ENCODE results near the gene PMPCA. TPM values are rescaled to one million over a fixed set of nuclear protein-coding genes. Genes with fewer than 3 reads are reported as not detected.

The PMPCA gene
- total RNA-seq, 1 experiment from 2014 or later, result 94.5 TPM

DNA sequence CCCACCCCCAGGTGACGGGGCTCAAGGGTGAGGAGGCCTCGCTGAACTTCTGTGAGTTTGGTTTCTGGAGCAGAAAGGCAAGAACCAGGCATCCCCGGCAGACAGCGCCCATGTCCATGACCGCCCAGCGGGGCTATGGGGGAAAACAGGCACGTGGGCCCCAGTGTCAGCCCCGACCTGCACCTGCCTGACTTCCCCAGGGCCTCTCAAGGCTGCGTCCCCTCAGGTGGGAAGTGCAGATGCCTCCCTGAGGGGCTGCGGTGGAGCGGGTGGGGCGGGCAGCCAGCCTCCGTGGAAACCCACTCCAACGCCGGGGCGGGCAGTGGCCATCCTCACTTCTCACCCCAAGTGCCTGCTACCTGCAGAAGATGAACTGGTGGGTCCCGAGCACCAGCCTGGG lies 30.1 kb upstream of the PMPCA start:
- Histone ChIP-seq H3K9ac (ENCODE audit: extremely low read depth, insufficient read length, low read length) (no peak overlapping the region), H2BK12ac (ENCODE audit: insufficient read length, low read depth, low read length) (no peak overlapping the region), H2AK5ac (ENCODE audit: insufficient read length, low read length) (no peak overlapping the region), H3K23ac (ENCODE audit: insufficient read length, low read depth, low read length) (no peak overlapping the region), H3T11ph (ENCODE audit: low read length) (no peak overlapping the region), H4K8ac (replicated peaks; ENCODE audit: insufficient read length, low read depth, low read length) (no peak overlapping the region), H3K56ac (ENCODE audit: insufficient read length, low read depth, low read length) (no peak overlapping the region), H4K91ac (ENCODE audit: insufficient read length, low read depth, low read length) (no peak overlapping the region), H3K23me2 (ENCODE audit: insufficient read length, low read depth, low read length, poor library complexity, severe bottlenecking) (no peaks in the 10 kb centered on the region), H3K4me2 (ENCODE audit: insufficient read depth, insufficient read length, low read length) (no peak overlapping the region), H3K14ac (ENCODE audit: insufficient read depth, low read length) (no peak overlapping the region), H3K27ac (ENCODE audit: insufficient read length, low read depth, low read length) (no peak overlapping the region), H3K4ac (ENCODE audit: low read depth, low read length) (no peak overlapping the region), H3K79me1 (ENCODE audit: insufficient read depth, low read depth, low read length, poor library complexity, severe bottlenecking) (no peaks in the 10 kb centered on the region), H3K4me1 (ENCODE audit: insufficient read depth, low read length) (no peaks in the 10 kb centered on the region), H3K18ac (ENCODE audit: insufficient read length, low read depth, low read length) (no peak overlapping the region), H2BK15ac (ENCODE audit: low read depth, low read length) (no peak overlapping the region), H3K27me3 (ENCODE audit: insufficient read depth, low read length) (no peaks in the 10 kb centered on the region), H2BK5ac (ENCODE audit: insufficient read length, low read length) (no peak overlapping the region), H4K20me1 (ENCODE audit: control insufficient read depth, insufficient read depth, insufficient read length) (no peaks in the 10 kb centered on the region), H3K9me3 (ENCODE audit: control insufficient read depth, low read depth, low read length) (no peaks in the 10 kb centered on the region), H2BK120ac (ENCODE audit: low read depth, low read length, poor library complexity, severe bottlenecking) (no peak overlapping the region), H2AFZ (ENCODE audit: low read length) (no peak overlapping the region), H4K5ac (ENCODE audit: insufficient read length, low read depth, low read length) (no peak overlapping the region), H3K79me2 (ENCODE audit: insufficient read depth, low read length) (no peaks in the 10 kb centered on the region), H2BK20ac (ENCODE audit: low read depth, low read length, poor library complexity, severe bottlenecking) (no peak overlapping the region)
- WGBS (ENCODE audit: extremely low coverage, insufficient read length, low lambda C conversion rate), result no CpG with 5 or more reads among the region's 17 CpGs
- TF ChIP-seq CTCF (conservative IDR thresholded peaks at IDR 0.05), result no peak
- Mint-ChIP-seq H3K4me3 (no peak overlapping the region), H3K27me3 (ENCODE audit: low read depth) (no peaks in the 10 kb centered on the region), H3K36me3 (ENCODE audit: insufficient read depth in 1 of 3, low read depth in 3 of 3) (peaks cover 8 to 51% (median 36%) of the 10 kb centered on the region in 3 experiments; a peak in 6 of 7 replicates), H3K9me3 (no peaks in the 10 kb centered on the region), H3K27ac (no peak overlapping the region), H3K4me1 (no peaks in the 10 kb centered on the region)
- DNase-seq, result no peak
